DMS114 treated with DMSO at 0.1 percent for 48 hours (cell line): Measurements from ENCODE around the gene SLU7.
"Not testable (repeated sequence)": the region's sequence is repeated elsewhere in the genome, so short reads cannot be mapped to it uniquely, and the experiment has no call there.

Experiments
- DNase-seq: peaks from one replicate; lab custom pipeline; 2025; ENCODE audit not compliant: unreplicated experiment; lab: John Stamatoyannopoulos, UW

SLU7 gene

GRCh38 chr5:160451281-160451680 is 32.4 kb upstream of the SLU7 start:
- no peak for DNase-seq

- DNase-seq = no peak
Measured at GRCh38 chr5:160450164-160450932, 31.5 kb upstream of the SLU7 start.

- no peak for DNase-seq
Measured at GRCh38 chr5:160449458-160449857, 30.6 kb upstream of the SLU7 start.

GRCh38 chr5:160448886-160449285 is 30.0 kb upstream of the SLU7 start:
- DNase-seq = no peak

- DNase-seq = no peak
Measured at GRCh38 chr5:160445751-160446150, 26.9 kb upstream of the SLU7 start.

- DNase-seq = no peak
Measured at GRCh38 chr5:160445132-160445531, 26.3 kb upstream of the SLU7 start.

GRCh38 chr5:160444407-160444806 is 25.5 kb upstream of the SLU7 start:
- DNase-seq = no peak

- no peak for DNase-seq
Measured at GRCh38 chr5:160442824-160443431, 24.0 kb upstream of the SLU7 start.

GRCh38 chr5:160441311-160441781 is 22.5 kb upstream of the SLU7 start:
- no peak for DNase-seq

- peak; percentile 80 for DNase-seq
Measured at GRCh38 chr5:160439205-160439600, 20.3 kb upstream of the SLU7 start.

- DNase-seq = peak; percentile 54
Measured at GRCh38 chr5:160438316-160439204, 19.7 kb upstream of the SLU7 start.

- DNase-seq = no peak
Measured at GRCh38 chr5:160437271-160437670, 18.4 kb upstream of the SLU7 start.

- not testable (repeated sequence) for DNase-seq
Measured at GRCh38 chr5:160436661-160437060, 17.8 kb upstream of the SLU7 start.

GRCh38 chr5:160436017-160436416 is 17.1 kb upstream of the SLU7 start:
- DNase-seq = no peak

- DNase-seq = no peak
Measured at GRCh38 chr5:160435532-160435931, 16.7 kb upstream of the SLU7 start.

- no peak for DNase-seq
Measured at GRCh38 chr5:160434022-160434531, 15.2 kb upstream of the SLU7 start.

GRCh38 chr5:160432787-160433186 is 13.9 kb upstream of the SLU7 start:
- DNase-seq = no peak

- DNase-seq = no peak
Measured at GRCh38 chr5:160432196-160432595, 13.3 kb upstream of the SLU7 start.

- no peak for DNase-seq
Measured at GRCh38 chr5:160427607-160428006, 8.7 kb upstream of the SLU7 start.

GRCh38 chr5:160423099-160423498 is 4.2 kb upstream of the SLU7 start:
- no peak for DNase-seq

GRCh38 chr5:160421625-160422258 is 2.9 kb upstream of the SLU7 start, which contains the start of gene PTTG1:
PTTG1 (plus strand) TSS chr5:160421855; CDS start chr5:160422313, 458 bp downstream.
- DNase-seq = peak; percentile 91
